Adrenal gland (tissue), 12 donors: ENCODE data around the gene SLC9A6. TPM values are rescaled to one million over a fixed set of nuclear protein-coding genes. Genes with fewer than 3 reads are reported as not detected.

Experiments
- DNase-seq, 7 donors: peaks; one replicate each; pipeline ENCODE4 v3.0.0-alpha.2; 2019 to 2020
- H3K27ac ChIP-seq, 5 donors: fragments of 200-600 bp; sonication (generic) in 4 of 5; 1 replicate in 3 of 5; 2 replicates in 2 of 5; pipeline versions ENCODE4 v1.5.1 to v1.8.0; 2016 to 2020; ENCODE audit warnings: mild to moderate bottlenecking in 1 of 5
- H3K27me3 ChIP-seq: fragments of 200-600 bp; 2 replicates; pipeline ENCODE4 v1.8.0; 2021
- H3K36me3 ChIP-seq, 2 donors: fragments of 200-600 bp; replicated peaks in 1 of 2; 1 replicate in 1 of 2; 2 replicates in 1 of 2; pipeline versions ENCODE4 v1.5.1 to v1.8.0; 2018 to 2022
- H3K4me1 ChIP-seq, 2 donors: fragments of 200-600 bp; replicated peaks in 1 of 2; 1 replicate in 1 of 2; 2 replicates in 1 of 2; pipeline versions ENCODE4 v1.5.1 to v1.8.0; 2018 to 2021
- H3K4me3 ChIP-seq, 4 donors: fragments of 200-600 bp; sonication (generic) in 3 of 4; one replicate each; pipeline ENCODE4 v1.5.1; 2016 to 2018
- H3K9me3 ChIP-seq, 3 donors: fragments of 200-600 bp; sonication (generic) in 1 of 3; replicated peaks in 1 of 3; 1 replicate in 2 of 3; 2 replicates in 1 of 3; pipeline versions ENCODE4 v1.5.1 to v1.8.0; 2016 to 2021
- POLR2A ChIP-seq, 2 donors: fragments of 450-650 bp; IDR thresholded peaks; one replicate each; pipeline ENCODE4 v1.6.1; 2017; ENCODE audit warnings: antibody characterized with exemption in 2 of 2, mild to moderate bottlenecking in 2 of 2, moderate library complexity in 1 of 2
- WGBS, 4 donors: extraction: QIAGEN DNeasy Blood & Tissue Kit in 2 of 4; methylation state at CpG; one replicate each; pipeline versions ENCODE4 v1.1.5 to v1.1.7; 2013 to 2017; 5-methylcytosine and 5-hydroxymethylcytosine counted together
- intact Hi-C, 2 donors: fragments of 100-400 bp; cut with DNase I; formaldehyde crosslinking; loops; one replicate each; pipeline versions ENCODE4 v1.14.1 to v1.15.0; 2022 to 2023
- polyA plus RNA-seq, 3 donors: library from polyadenylated mRNA; stranded (reverse); fragments of 200-250 nt in 2 of 3; fragments of 350-450 nt in 1 of 3; fragmentation: Illumina TruSeq in 1 of 3; extraction: RNeasy Lipid Tissue Mini Kit (QIAGEN cat#74804) in 1 of 3; gene quantifications; one replicate each; pipeline ENCODE4 v1.2.3, GENCODE V29; 2013 to 2014
- total RNA-seq, 9 donors: library from RNA; depleted of rRNA in 4 of 9; stranded (reverse); fragments of >200 nt in 4 of 9; fragments of 120-200 nt in 1 of 9; fragmentation: NEBNext Ultra II Directional in 1 of 9; extraction: Animal tissue kit (Norgen Biotek cat#: 25700) in 1 of 9; gene quantifications; one replicate each; pipeline versions ENCODE4 v1.1.0 to v1.2.4, GENCODE V29; 2013 to 2023
- TF ChIP-seq, protein P1 (sequence below), 6 experiments: fragments of 450-650 bp in 4 of 6; fragments of 200-600 bp in 2 of 6; sonication (generic) in 1 of 6; IDR thresholded peaks; 1 replicate in 5 of 6; 2 replicates in 1 of 6; pipeline versions ENCODE4 v1.5.1 to v1.8.0; 2016 to 2021; ENCODE audit warnings: antibody characterized with exemption in 6 of 6, mild to moderate bottlenecking in 2 of 6, moderate library complexity in 1 of 6
- donor health status: healthy with polysubstance abuse.
- donor health status: Bipolar disorder and iron deficiency.
- donor health status: DM: yes; HTN: yes; CAD: no.
- donor health status: DM: no; HTN: no; CAD: no.
- donor health status: DM: no; HTN: no; CAD: no.
- donor health status: DM: yes; HTN: yes; CAD: no.

SLC9A6 gene
- total and polyA plus RNA-seq, 12 donors = 10.0 to 36.2 (median 16.3) TPM

DNA sequence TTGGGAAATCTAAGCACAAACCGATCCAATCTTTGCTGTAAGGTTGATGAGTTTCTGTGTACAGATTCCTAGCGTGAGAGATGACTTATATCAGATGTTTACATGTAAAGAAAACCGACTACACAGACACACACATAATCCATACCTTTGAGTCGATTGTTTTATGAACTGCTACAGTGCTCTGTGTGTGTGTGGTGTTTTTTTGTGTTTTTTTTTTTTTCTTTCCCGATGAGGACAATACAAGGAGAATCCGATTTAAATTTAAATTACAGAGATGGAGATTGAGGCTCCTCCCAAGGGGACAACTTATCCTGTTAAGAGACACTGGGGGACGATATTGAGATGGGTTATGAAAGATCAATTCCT is 461 bp upstream of the SLC9A6 start:
- intact Hi-C loops = no loop called here
- Histone ChIP-seq H3K27me3 (no peaks in the 10 kb centered on the region), H3K4me3 (peak overlapping the region in 2 of 4 donors; percentile 20 to 80), H3K27ac (peak overlapping the region in 4 of 5 donors; percentile 56 to 88 (median 68)), H3K36me3 (no peaks in the 10 kb centered on the region), H3K4me1 (no peaks in the 10 kb centered on the region), H3K9me3 (no peaks in the 10 kb centered on the region)
- 0 to 30% (median 17%) methylated on average over 7 of the region's 7 CpGs for whole genome bisulfite sequencing, 4 donors
- DNase-seq = no peak
- TF ChIP-seq, protein P1, sequence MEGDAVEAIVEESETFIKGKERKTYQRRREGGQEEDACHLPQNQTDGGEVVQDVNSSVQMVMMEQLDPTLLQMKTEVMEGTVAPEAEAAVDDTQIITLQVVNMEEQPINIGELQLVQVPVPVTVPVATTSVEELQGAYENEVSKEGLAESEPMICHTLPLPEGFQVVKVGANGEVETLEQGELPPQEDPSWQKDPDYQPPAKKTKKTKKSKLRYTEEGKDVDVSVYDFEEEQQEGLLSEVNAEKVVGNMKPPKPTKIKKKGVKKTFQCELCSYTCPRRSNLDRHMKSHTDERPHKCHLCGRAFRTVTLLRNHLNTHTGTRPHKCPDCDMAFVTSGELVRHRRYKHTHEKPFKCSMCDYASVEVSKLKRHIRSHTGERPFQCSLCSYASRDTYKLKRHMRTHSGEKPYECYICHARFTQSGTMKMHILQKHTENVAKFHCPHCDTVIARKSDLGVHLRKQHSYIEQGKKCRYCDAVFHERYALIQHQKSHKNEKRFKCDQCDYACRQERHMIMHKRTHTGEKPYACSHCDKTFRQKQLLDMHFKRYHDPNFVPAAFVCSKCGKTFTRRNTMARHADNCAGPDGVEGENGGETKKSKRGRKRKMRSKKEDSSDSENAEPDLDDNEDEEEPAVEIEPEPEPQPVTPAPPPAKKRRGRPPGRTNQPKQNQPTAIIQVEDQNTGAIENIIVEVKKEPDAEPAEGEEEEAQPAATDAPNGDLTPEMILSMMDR (IDR thresholded peaks at IDR 0.05) = no peak
- no peak for TF ChIP-seq POLR2A (IDR thresholded peaks at IDR 0.05)

DNA sequence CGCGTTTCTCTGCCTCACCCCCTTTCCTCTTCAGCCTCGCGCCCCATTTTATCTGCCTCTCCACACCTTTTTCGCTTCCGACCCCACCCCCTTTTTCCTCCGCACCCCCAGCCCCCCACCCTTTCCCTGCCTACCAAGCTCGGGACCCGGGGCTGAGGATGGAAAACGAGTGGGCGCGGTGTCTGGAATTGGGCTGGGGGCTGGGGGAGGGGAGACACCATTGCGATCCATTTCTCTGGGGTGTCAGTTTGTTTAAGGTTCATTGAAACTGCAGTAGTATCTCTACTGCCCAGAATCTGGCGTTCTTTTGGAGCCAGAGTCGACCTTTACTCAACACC is 707 bp downstream of the SLC9A6 start:
- TF ChIP-seq POLR2A (IDR thresholded peaks at IDR 0.05) = no peak
- TF ChIP-seq, protein P1 (IDR thresholded peaks at IDR 0.05) = no peak
- Histone ChIP-seq H3K27ac (peak overlapping the region in 2 of 5 donors; percentile 63 to 88), H3K36me3 (no peaks in the 10 kb centered on the region), H3K4me3 (peak overlapping the region in 2 of 4 donors; percentile 20 to 80), H3K27me3 (no peaks in the 10 kb centered on the region), H3K9me3 (no peaks in the 10 kb centered on the region), H3K4me1 (no peaks in the 10 kb centered on the region)
- WGBS, 4 donors = 1 to 34% (median 15%) methylated on average over 13 to 15 of the region's 15 CpGs
- DNase-seq = peak in 1 of 7 donors; percentile 7
- intact Hi-C loops = no loop called here

DNA sequence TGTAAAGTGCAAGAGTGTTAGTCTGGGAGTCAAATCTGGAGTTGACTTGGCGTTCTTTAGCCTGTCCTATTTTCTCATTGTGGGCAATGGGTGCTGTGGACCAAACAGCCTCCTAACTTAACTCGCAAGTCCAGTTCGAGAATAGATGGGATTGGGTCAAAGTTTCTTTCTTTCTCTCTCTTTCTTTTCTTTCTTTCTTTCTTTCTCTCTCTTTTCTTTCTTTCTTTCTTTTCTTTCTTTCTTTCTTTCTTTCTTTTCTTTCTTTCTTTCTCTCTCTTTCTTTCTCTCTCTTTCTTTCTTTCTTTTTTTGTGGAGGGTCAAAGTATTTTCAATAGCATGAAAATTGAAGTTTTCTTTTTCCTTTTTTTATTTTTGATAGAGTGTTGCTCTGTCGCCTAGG is 3.0 kb downstream of the SLC9A6 start:
- TF ChIP-seq POLR2A (IDR thresholded peaks at IDR 0.05) = no peak
- TF ChIP-seq, protein P1 (IDR thresholded peaks at IDR 0.05) = no peak
- Histone ChIP-seq H3K27ac (no peak overlapping the region), H3K36me3 (no peaks in the 10 kb centered on the region), H3K4me3 (no peak overlapping the region), H3K27me3 (no peaks in the 10 kb centered on the region), H3K9me3 (no peaks in the 10 kb centered on the region), H3K4me1 (no peaks in the 10 kb centered on the region)
- intact Hi-C loops = no loop called here
- 79 to 95% (median 88%) methylated on average over 4 of the region's 4 CpGs for WGBS, 4 donors
- DNase-seq = no peak

DNA sequence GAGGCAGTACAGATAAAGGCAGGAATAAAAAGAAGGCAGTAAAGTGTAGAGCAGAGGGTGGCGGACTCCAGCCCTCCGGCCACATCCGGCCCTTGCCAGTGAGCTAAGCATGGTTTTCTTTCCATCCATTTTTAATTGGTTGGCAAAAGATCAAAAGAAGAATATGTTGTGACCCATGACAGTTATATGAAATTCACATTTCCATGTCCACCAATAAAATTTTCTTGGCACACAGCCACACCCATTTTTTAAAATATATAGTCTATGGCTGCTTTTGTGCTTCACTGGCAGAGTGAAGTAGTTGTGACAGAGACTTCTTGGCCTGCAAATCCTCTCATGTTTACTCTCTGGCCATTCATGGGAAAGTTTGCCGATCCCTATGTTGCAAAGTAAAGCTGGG is 29.8 kb downstream of the SLC9A6 start:
- Histone ChIP-seq H3K9me3 (no peaks in the 10 kb centered on the region), H3K36me3 (no peaks in the 10 kb centered on the region), H3K4me3 (no peak overlapping the region), H3K27ac (no peak overlapping the region), H3K27me3 (no peaks in the 10 kb centered on the region), H3K4me1 (no peaks in the 10 kb centered on the region)
- WGBS, 4 donors = 89 to 100% (median 94%) methylated on average over 4 of the region's 4 CpGs
- intact Hi-C loops = no loop called here
- no peak for DNase-seq
- TF ChIP-seq POLR2A (IDR thresholded peaks at IDR 0.05) = no peak
- TF ChIP-seq, protein P1 (IDR thresholded peaks at IDR 0.05) = no peak
